ENCODE data around the gene SENP5. TPM values are rescaled to one million over a fixed set of nuclear protein-coding genes. Genes with fewer than 3 reads are reported as not detected.

The SENP5 gene
- total and polyA plus RNA-seq, 9 of the 15 experiments (the other 6 are each of a cell fraction or from before 2014, with no cell fraction given), result 18.3 to 59.7 (median 35.8) TPM

GRCh38 chr3:196969134-196969659, 101.5 kb downstream of the SENP5 start (continued):
- TF ChIP-seq ZNF146 (CRISPR knock-in tag; IDR thresholded peaks at IDR 0.05; ENCODE audit: unreplicated experiment), result no peak
- peak in 1 of 2 experiments; percentile 71; a peak in 2 of 4 replicates for TF ChIP-seq TEAD1 (CRISPR knock-in tag; IDR thresholded peaks at IDR 0.05)
- no peak for TF ChIP-seq BDP1 (IDR thresholded peaks at IDR 0.05; ENCODE audit: insufficient read depth, insufficient read length)
- no peak; the same call in 1 of the 2 replicates for TF ChIP-seq MTA3 (IDR thresholded peaks at IDR 0.05; ENCODE audit: borderline replicate concordance)
- TF ChIP-seq KAT7 (CRISPR knock-in tag; IDR thresholded peaks at IDR 0.05; ENCODE audit: borderline replicate concordance), result no peak
- no peak for TF ChIP-seq NR2C1 (IDR thresholded peaks at IDR 0.05)
- 0 out of 2 replicates have a peak, but pooled peaks have one; percentile 32 for TF ChIP-seq NR2C1 (tag; IDR thresholded peaks at IDR 0.05)
- no peak for TF ChIP-seq SNRNP70 (optimal IDR thresholded peaks at IDR 0.05; ENCODE audit: low read depth, low read length)
- TF ChIP-seq SRSF9 (IDR thresholded peaks at IDR 0.05; ENCODE audit: borderline replicate concordance, low read depth, low read length), result no peak
- TF ChIP-seq CEBPZ (IDR thresholded peaks at IDR 0.05; ENCODE audit: borderline replicate concordance, low read depth, low read length), result no peak
- no peak for TF ChIP-seq ZNF224 (CRISPR knock-in tag; IDR thresholded peaks at IDR 0.05)
- no peak for TF ChIP-seq PTRF (tag; IDR thresholded peaks at IDR 0.05)
- TF ChIP-seq ZNF408 (CRISPR knock-in tag; IDR thresholded peaks at IDR 0.05; ENCODE audit: low read depth), result no peak
- TF ChIP-seq RFX1 (IDR thresholded peaks at IDR 0.05), result no peak
- TF ChIP-seq ZNF830 (CRISPR knock-in tag; IDR thresholded peaks at IDR 0.05), result no peak
- TF ChIP-seq EHMT2 (IDR thresholded peaks at IDR 0.05), result no peak
- no peak for TF ChIP-seq GTF2F1 (IDR thresholded peaks at IDR 0.05; ENCODE audit: low read depth, low read length)
- no peak for TF ChIP-seq GABPB2 (CRISPR knock-in tag; conservative IDR thresholded peaks at IDR 0.05)
- no peak for TF ChIP-seq USF1 (CRISPR knock-in tag; IDR thresholded peaks at IDR 0.05)
- no peak for TF ChIP-seq MCM3 (IDR thresholded peaks at IDR 0.05)
- no peak for TF ChIP-seq CREB3L1 (IDR thresholded peaks at IDR 0.05; ENCODE audit: borderline replicate concordance, low read depth)
- TF ChIP-seq LCOR (CRISPR knock-in tag; IDR thresholded peaks at IDR 0.05), result no peak

All from K562 (cell line).